Measurements from ENCODE around the gene LANCL3. TPM values are rescaled to one million over a fixed set of nuclear protein-coding genes. Genes with fewer than 3 reads are reported as not detected.

Gene LANCL3
- total RNA-seq, 1 experiment from 2014 or later, result 0.03 TPM

- TF ChIP-seq CTCF (IDR thresholded peaks at IDR 0.05), result no peak
- TF ChIP-seq REST (IDR thresholded peaks at IDR 0.05; ENCODE audit: insufficient read depth in 1 of 2, low read depth in 2 of 2, low read length in 1 of 2), result no peak
- no peak for TF ChIP-seq TCF7L2 (IDR thresholded peaks at IDR 0.05; ENCODE audit: low read depth, low read length)
- no peak for TF ChIP-seq POLR2AphosphoS5 (IDR thresholded peaks at IDR 0.05; ENCODE audit: low read depth, low read length)
- no peak for TF ChIP-seq SIN3A (IDR thresholded peaks at IDR 0.05; ENCODE audit: borderline replicate concordance, insufficient read depth, low read depth, low read length)
- intact Hi-C loops (cut with micrococcal nuclease; ENCODE audit: unreplicated experiment), result no loop called here
- in situ Hi-C loops (cut with HindIII; ENCODE audit: low pct_unique_long_range_greater_than_20kb, low sequenced_read_pairs), result no loop called here
- H3K4me3 ChIP-seq (ENCODE audit: low read depth in 2 of 2, low read length in 2 of 2), result no peak overlapping the region
- ATAC-seq, result no peak
- H3K27me3 ChIP-seq (ENCODE audit: control insufficient read depth, insufficient read depth, low read length), result no peaks in the 10 kb centered on the region
- POLR2A ChIA-PET, result no interaction called here
- no peaks in the 10 kb centered on the region for H3K9me3 ChIP-seq (ENCODE audit: control insufficient read depth, insufficient read depth, low read depth, low read length)
- CTCF ChIA-PET, result no interaction called here
- no peaks in the 10 kb centered on the region for H3K4me1 ChIP-seq (ENCODE audit: control insufficient read depth, insufficient read depth, low read length)
- no peaks in the 10 kb centered on the region for H3K36me3 ChIP-seq (ENCODE audit: control insufficient read depth, insufficient read depth, low read length)
- DNase-seq (ENCODE audit: low read depth, low spot score), result no peak
- H3K27ac ChIP-seq (ENCODE audit: low read length), result no peak overlapping the region
- BruUV-seq (replicated peaks), result no TSS peak
Measured at GRCh38 chrX:37662181-37662580, 90.7 kb downstream of the LANCL3 start.

GRCh38 chrX:37666516-37666915 is 95.1 kb downstream of the LANCL3 start:
- CTCF ChIA-PET, result no interaction called here
- Histone ChIP-seq H3K4me3 (ENCODE audit: low read depth in 2 of 2, low read length in 2 of 2) (no peak overlapping the region), H3K9me3 (ENCODE audit: control insufficient read depth, insufficient read depth, low read depth, low read length) (no peaks in the 10 kb centered on the region), H3K36me3 (ENCODE audit: control insufficient read depth, insufficient read depth, low read length) (no peaks in the 10 kb centered on the region), H3K27me3 (ENCODE audit: control insufficient read depth, insufficient read depth, low read length) (no peaks in the 10 kb centered on the region), H3K4me1 (ENCODE audit: control insufficient read depth, insufficient read depth, low read length) (no peaks in the 10 kb centered on the region), H3K27ac (ENCODE audit: low read length) (no peak overlapping the region)
- TF ChIP-seq CTCF (IDR thresholded peaks at IDR 0.05), result no peak
- TF ChIP-seq POLR2AphosphoS5 (IDR thresholded peaks at IDR 0.05; ENCODE audit: low read depth, low read length), result no peak
- TF ChIP-seq REST (IDR thresholded peaks at IDR 0.05; ENCODE audit: insufficient read depth in 1 of 2, low read depth in 2 of 2, low read length in 1 of 2), result no peak
- TF ChIP-seq SIN3A (IDR thresholded peaks at IDR 0.05; ENCODE audit: borderline replicate concordance, insufficient read depth, low read depth, low read length), result no peak
- TF ChIP-seq TCF7L2 (IDR thresholded peaks at IDR 0.05; ENCODE audit: low read depth, low read length), result no peak
- POLR2A ChIA-PET, result no interaction called here
- in situ Hi-C loops (cut with HindIII; ENCODE audit: low pct_unique_long_range_greater_than_20kb, low sequenced_read_pairs) (no loop called here), intact Hi-C loops (cut with micrococcal nuclease; ENCODE audit: unreplicated experiment) (no loop called here)
- ATAC-seq (no peak), DNase-seq (ENCODE audit: low read depth, low spot score) (no peak)
- BruUV-seq (replicated peaks), result no TSS peak

Measured in Panc1 (cell line).